SK-N-SH (cell line): ENCODE results near the gene GTF3C1.
"Not testable (repeated sequence)": the region's sequence is repeated elsewhere in the genome, so short reads cannot be mapped to it uniquely, and the experiment has no call there.

Experiments used
- CTCF ChIP-seq: fragments of 200-600 bp; sonication (generic); IDR thresholded peaks from 2 replicates; pipeline ENCODE4 v1.6.1; 2017; ENCODE audit warnings: antibody characterized with exemption, mild to moderate bottlenecking, moderate library complexity
- NRF1 ChIP-seq: IDR thresholded peaks from 2 replicates; pipeline ENCODE4 v1.6.1; 2012; ENCODE audit warnings: low read depth, mild to moderate bottlenecking, low read length
- RFX5 ChIP-seq: IDR thresholded peaks from 2 replicates; pipeline ENCODE4 v1.6.1; 2012; ENCODE audit warnings: mild to moderate bottlenecking, improper control_type of control experiment, low read length

- not testable (repeated sequence) for TF ChIP-seq CTCF, RFX5, NRF1
Observed at GRCh38 chr16:27457605-27457900, 92.2 kb downstream of the GTF3C1 start.
